Measurements from ENCODE around the gene CYP3A5.
"Not testable (repeated sequence)": the region's sequence is repeated elsewhere in the genome, so short reads cannot be mapped to it uniquely, and the experiment has no call there.

CYP3A5 gene

GRCh38 chr7:99653754-99654153 lies 26.0 kb downstream of the CYP3A5 start:
- Histone ChIP-seq H3K36me3 (replicated peaks) (no peaks in the 10 kb centered on the region), H3K27me3 (replicated peaks) (no peaks in the 10 kb centered on the region), H3K4me3 (ENCODE audit: low read depth, low read length) (no peak overlapping the region), H3K27ac (no peak overlapping the region)
- no peak for DNase-seq
- TF ChIP-seq CTCF (IDR thresholded peaks at IDR 0.05; ENCODE audit: low read depth, low read length, missing control alignments) = no peak
- in situ Hi-C loops (cut with HindIII; ENCODE audit: low pct_ligation_motif_present, low sequenced_read_pairs) = no loop called here

- in situ Hi-C loops (cut with HindIII; ENCODE audit: low pct_ligation_motif_present, low sequenced_read_pairs); H3K27ac ChIP-seq: not testable (repeated sequence)
These were observed 26.5 kb downstream of the CYP3A5 start for GRCh38 chr7:99653269-99653668.

GRCh38 chr7:99652671-99653070 lies 27.1 kb downstream of the CYP3A5 start:
- in situ Hi-C loops (cut with HindIII; ENCODE audit: low pct_ligation_motif_present, low sequenced_read_pairs) = no loop called here
- H3K36me3 ChIP-seq (replicated peaks) = no peaks in the 10 kb centered on the region
- no peak for DNase-seq
- no peak overlapping the region for H3K27ac ChIP-seq
- no peak overlapping the region for H3K4me3 ChIP-seq (ENCODE audit: low read depth, low read length)
- TF ChIP-seq CTCF (IDR thresholded peaks at IDR 0.05; ENCODE audit: low read depth, low read length, missing control alignments) = no peak
- no peaks in the 10 kb centered on the region for H3K27me3 ChIP-seq (replicated peaks)

More at GRCh38 chr7:99653269-99653668, 26.5 kb downstream of the CYP3A5 start:
- DNase-seq; H3K4me3 ChIP-seq (ENCODE audit: low read depth, low read length); H3K27me3 ChIP-seq (replicated peaks); H3K36me3 ChIP-seq (replicated peaks): not testable (repeated sequence)

- H3K36me3 ChIP-seq (replicated peaks) = no peaks in the 10 kb centered on the region
- no peak for DNase-seq
- H3K27me3 ChIP-seq (replicated peaks) = no peaks in the 10 kb centered on the region
- TF ChIP-seq CTCF (IDR thresholded peaks at IDR 0.05; ENCODE audit: low read depth, low read length, missing control alignments) = no peak
- H3K27ac ChIP-seq = no peak overlapping the region
- H3K4me3 ChIP-seq (ENCODE audit: low read depth, low read length) = no peak overlapping the region
- in situ Hi-C loops (cut with HindIII; ENCODE audit: low pct_ligation_motif_present, low sequenced_read_pairs) = no loop called here
These were observed 28.5 kb downstream of the CYP3A5 start for GRCh38 chr7:99651290-99651689.

GRCh38 chr7:99648843-99649242 lies 31.0 kb downstream of the CYP3A5 start:
- no peak for TF ChIP-seq CTCF (IDR thresholded peaks at IDR 0.05; ENCODE audit: low read depth, low read length, missing control alignments)
- Histone ChIP-seq H3K27ac (no peak overlapping the region), H3K36me3 (replicated peaks) (no peaks in the 10 kb centered on the region), H3K27me3 (replicated peaks) (no peaks in the 10 kb centered on the region), H3K4me3 (ENCODE audit: low read depth, low read length) (no peak overlapping the region)
- in situ Hi-C loops (cut with HindIII; ENCODE audit: low pct_ligation_motif_present, low sequenced_read_pairs) = no loop called here
- DNase-seq = no peak

- no peak for DNase-seq
- no peak for TF ChIP-seq CTCF (IDR thresholded peaks at IDR 0.05; ENCODE audit: low read depth, low read length, missing control alignments)
- Histone ChIP-seq H3K27ac (no peak overlapping the region), H3K27me3 (replicated peaks) (no peaks in the 10 kb centered on the region), H3K36me3 (replicated peaks) (no peaks in the 10 kb centered on the region), H3K4me3 (ENCODE audit: low read depth, low read length) (no peak overlapping the region)
- in situ Hi-C loops (cut with HindIII; ENCODE audit: low pct_ligation_motif_present, low sequenced_read_pairs) = no loop called here
These were observed 34.2 kb downstream of the CYP3A5 start for GRCh38 chr7:99645590-99645989.

Measured in brain microvascular endothelial cell (primary cell).